Panc1 (cell line): ENCODE results near the gene MAML3. TPM values are rescaled to one million over a fixed set of nuclear protein-coding genes. Genes with fewer than 3 reads are reported as not detected.

Experiments used
- ATAC-seq: fragments of 200-7000 bp; cut with Tn5 transposase; 2 replicates; pipeline ENCODE4 v1.9.1; 2020; ENCODE audit warnings: mild to moderate bottlenecking, moderate library complexity
- BruUV-seq: library from RNA; stranded (reverse); fragments of 400-500 nt; replicated peaks from 2 replicates; lab custom pipeline; 2021; lab: Mats Ljungman, UMichigan
- CTCF ChIA-PET: fragments of 300-600 bp; sonication (Branson Sonifier 250); formaldehyde crosslinking; loops from one replicate; lab custom pipeline; 2022; ENCODE audit warnings: antibody characterized with exemption; lab: Charles Lee
- POLR2A ChIA-PET: fragments of 300-600 bp; sonication (Branson Sonifier 250); formaldehyde crosslinking; loops from one replicate; lab custom pipeline; 2022; ENCODE audit warnings: antibody characterized with exemption; lab: Charles Lee
- DNase-seq: peaks from one replicate; pipeline ENCODE4 v3.0.0-alpha.2; 2010; ENCODE audit warnings: low read depth, low spot score
- H3K27ac ChIP-seq: 2 replicates; pipeline ENCODE4 v1.5.1; 2011; ENCODE audit warnings: mild to moderate bottlenecking, low read length, inconsistent platforms
- H3K27me3 ChIP-seq: fragments of 200-500 bp; sonication (Bioruptor generic); 2 replicates; pipeline ENCODE4 v1.6.0; 2014; ENCODE audit warnings: low read length, inconsistent platforms; ENCODE audit not compliant: control insufficient read depth, insufficient read depth
- H3K36me3 ChIP-seq: fragments of 200-500 bp; sonication (Bioruptor generic); 2 replicates; pipeline ENCODE4 v1.5.1; 2014; ENCODE audit warnings: inconsistent platforms, mild to moderate bottlenecking, low read length, moderate library complexity; ENCODE audit not compliant: control insufficient read depth, insufficient read depth
- H3K4me1 ChIP-seq: 2 replicates; pipeline ENCODE4 v1.5.1; 2011; ENCODE audit warnings: inconsistent platforms, mild to moderate bottlenecking, low read length, moderate library complexity; ENCODE audit not compliant: control insufficient read depth, insufficient read depth
- H3K4me3 ChIP-seq, 2 experiments: 2 replicates each; pipeline ENCODE4 v1.5.1; 2011 to 2012; ENCODE audit warnings: low read depth in 2 of 2, low read length in 2 of 2, mild to moderate bottlenecking in 2 of 2, inconsistent platforms in 1 of 2, moderate library complexity in 1 of 2
- H3K9me3 ChIP-seq: fragments of 200-500 bp; sonication (Bioruptor generic); 2 replicates; pipeline ENCODE4 v1.5.1; 2014; ENCODE audit warnings: low read depth, mild to moderate bottlenecking, inconsistent platforms, low read length, moderate library complexity; ENCODE audit not compliant: control insufficient read depth, insufficient read depth
- POLR2AphosphoS5 ChIP-seq: IDR thresholded peaks from 2 replicates; pipeline ENCODE4 v1.6.1; 2012; ENCODE audit warnings: mild to moderate bottlenecking, low read depth, low read length, moderate library complexity
- SIN3A ChIP-seq: IDR thresholded peaks from 2 replicates; pipeline ENCODE4 v1.6.1; 2012; ENCODE audit warnings: low read depth, mild to moderate bottlenecking, low read length, moderate library complexity, borderline replicate concordance; ENCODE audit not compliant: insufficient read depth
- TCF7L2 ChIP-seq: IDR thresholded peaks from 2 replicates; pipeline ENCODE4 v1.6.1; 2011; ENCODE audit warnings: mild to moderate bottlenecking, low read depth, low read length, inconsistent platforms
- in situ Hi-C: cut with HindIII; loops from 2 replicates; pipeline ENCODE4 v1.10.0; 2016; ENCODE audit warnings: low sequenced_read_pairs, low pct_unique_long_range_greater_than_20kb
- intact Hi-C: fragments of 100-400 bp; cut with micrococcal nuclease; formaldehyde crosslinking; loops from one replicate; pipeline ENCODE4 v1.10.0; 2022; ENCODE audit not compliant: unreplicated experiment
- total RNA-seq: library from RNA; stranded (reverse); gene quantifications from one replicate; pipeline ENCODE4 v1.2.1, GENCODE V29; 2021; ENCODE audit not compliant: unreplicated experiment
- TF ChIP-seq, protein P1 (sequence below): fragments of 450-650 bp; IDR thresholded peaks from 2 replicates; pipeline ENCODE4 v1.5.1; 2017; ENCODE audit warnings: mild to moderate bottlenecking
- TF ChIP-seq, protein P2 (sequence below), 2 experiments: IDR thresholded peaks; 2 replicates each; pipeline ENCODE4 v1.6.1; 2011 to 2012; ENCODE audit warnings: low read depth in 2 of 2, control low read depth in 1 of 2, low read length in 1 of 2, mild to moderate bottlenecking in 1 of 2, moderate library complexity in 1 of 2; ENCODE audit not compliant: insufficient read depth in 1 of 2

MAML3 gene
- total RNA-seq, 1 experiment from 2014 or later = 7.7 TPM

DNA sequence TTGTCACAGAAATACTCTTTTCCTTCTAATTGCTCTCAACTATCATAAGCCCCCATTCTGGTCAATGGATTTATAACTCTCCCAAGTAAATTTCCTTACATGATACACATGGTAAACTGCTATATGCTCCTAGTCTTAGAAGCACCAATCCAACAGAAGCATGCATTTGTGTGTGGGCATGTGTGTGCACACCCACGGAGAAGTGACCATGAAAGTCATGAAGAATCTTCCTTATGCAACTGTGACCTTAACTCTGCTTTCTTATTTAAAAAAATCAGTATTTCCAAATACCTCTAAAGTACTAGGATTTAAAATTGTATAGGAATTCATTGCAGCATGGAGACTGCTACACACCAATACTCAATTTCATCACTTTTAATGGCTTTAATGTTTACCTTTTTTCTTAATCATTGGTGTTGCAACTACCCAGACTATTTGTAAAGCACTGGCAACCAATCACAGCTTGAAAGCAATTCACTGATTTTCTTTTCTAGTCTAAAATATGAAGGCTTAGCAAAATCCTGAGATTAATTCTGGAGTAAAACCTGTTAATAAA is 47.6 kb downstream of the MAML3 start:
- POLR2A ChIA-PET = no interaction called here
- H3K36me3 ChIP-seq = no peaks in the 10 kb centered on the region
- no peak overlapping the region for H3K27ac ChIP-seq
- no peaks in the 10 kb centered on the region for H3K9me3 ChIP-seq
- intact Hi-C loops (no loop called here), in situ Hi-C loops (no loop called here)
- no TSS peak for BruUV-seq
- CTCF ChIA-PET = no interaction called here
- ATAC-seq (no peak), DNase-seq (no peak)
- no peaks in the 10 kb centered on the region for H3K27me3 ChIP-seq
- no peak overlapping the region for H3K4me3 ChIP-seq
- peaks cover 3% of the 10 kb centered on the region; the same call in 1 of the 2 replicates for H3K4me1 ChIP-seq
- no peak for TF ChIP-seq SIN3A
- TF ChIP-seq, protein P1, sequence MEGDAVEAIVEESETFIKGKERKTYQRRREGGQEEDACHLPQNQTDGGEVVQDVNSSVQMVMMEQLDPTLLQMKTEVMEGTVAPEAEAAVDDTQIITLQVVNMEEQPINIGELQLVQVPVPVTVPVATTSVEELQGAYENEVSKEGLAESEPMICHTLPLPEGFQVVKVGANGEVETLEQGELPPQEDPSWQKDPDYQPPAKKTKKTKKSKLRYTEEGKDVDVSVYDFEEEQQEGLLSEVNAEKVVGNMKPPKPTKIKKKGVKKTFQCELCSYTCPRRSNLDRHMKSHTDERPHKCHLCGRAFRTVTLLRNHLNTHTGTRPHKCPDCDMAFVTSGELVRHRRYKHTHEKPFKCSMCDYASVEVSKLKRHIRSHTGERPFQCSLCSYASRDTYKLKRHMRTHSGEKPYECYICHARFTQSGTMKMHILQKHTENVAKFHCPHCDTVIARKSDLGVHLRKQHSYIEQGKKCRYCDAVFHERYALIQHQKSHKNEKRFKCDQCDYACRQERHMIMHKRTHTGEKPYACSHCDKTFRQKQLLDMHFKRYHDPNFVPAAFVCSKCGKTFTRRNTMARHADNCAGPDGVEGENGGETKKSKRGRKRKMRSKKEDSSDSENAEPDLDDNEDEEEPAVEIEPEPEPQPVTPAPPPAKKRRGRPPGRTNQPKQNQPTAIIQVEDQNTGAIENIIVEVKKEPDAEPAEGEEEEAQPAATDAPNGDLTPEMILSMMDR = no peak
- TF ChIP-seq TCF7L2 = no peak
- TF ChIP-seq, protein P2, sequence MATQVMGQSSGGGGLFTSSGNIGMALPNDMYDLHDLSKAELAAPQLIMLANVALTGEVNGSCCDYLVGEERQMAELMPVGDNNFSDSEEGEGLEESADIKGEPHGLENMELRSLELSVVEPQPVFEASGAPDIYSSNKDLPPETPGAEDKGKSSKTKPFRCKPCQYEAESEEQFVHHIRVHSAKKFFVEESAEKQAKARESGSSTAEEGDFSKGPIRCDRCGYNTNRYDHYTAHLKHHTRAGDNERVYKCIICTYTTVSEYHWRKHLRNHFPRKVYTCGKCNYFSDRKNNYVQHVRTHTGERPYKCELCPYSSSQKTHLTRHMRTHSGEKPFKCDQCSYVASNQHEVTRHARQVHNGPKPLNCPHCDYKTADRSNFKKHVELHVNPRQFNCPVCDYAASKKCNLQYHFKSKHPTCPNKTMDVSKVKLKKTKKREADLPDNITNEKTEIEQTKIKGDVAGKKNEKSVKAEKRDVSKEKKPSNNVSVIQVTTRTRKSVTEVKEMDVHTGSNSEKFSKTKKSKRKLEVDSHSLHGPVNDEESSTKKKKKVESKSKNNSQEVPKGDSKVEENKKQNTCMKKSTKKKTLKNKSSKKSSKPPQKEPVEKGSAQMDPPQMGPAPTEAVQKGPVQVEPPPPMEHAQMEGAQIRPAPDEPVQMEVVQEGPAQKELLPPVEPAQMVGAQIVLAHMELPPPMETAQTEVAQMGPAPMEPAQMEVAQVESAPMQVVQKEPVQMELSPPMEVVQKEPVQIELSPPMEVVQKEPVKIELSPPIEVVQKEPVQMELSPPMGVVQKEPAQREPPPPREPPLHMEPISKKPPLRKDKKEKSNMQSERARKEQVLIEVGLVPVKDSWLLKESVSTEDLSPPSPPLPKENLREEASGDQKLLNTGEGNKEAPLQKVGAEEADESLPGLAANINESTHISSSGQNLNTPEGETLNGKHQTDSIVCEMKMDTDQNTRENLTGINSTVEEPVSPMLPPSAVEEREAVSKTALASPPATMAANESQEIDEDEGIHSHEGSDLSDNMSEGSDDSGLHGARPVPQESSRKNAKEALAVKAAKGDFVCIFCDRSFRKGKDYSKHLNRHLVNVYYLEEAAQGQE (IDR thresholded peaks at IDR 0.05; ENCODE audit: insufficient read depth in 1 of 2, low read depth in 2 of 2, low read length in 1 of 2) = no peak
- TF ChIP-seq POLR2AphosphoS5 = no peak

DNA sequence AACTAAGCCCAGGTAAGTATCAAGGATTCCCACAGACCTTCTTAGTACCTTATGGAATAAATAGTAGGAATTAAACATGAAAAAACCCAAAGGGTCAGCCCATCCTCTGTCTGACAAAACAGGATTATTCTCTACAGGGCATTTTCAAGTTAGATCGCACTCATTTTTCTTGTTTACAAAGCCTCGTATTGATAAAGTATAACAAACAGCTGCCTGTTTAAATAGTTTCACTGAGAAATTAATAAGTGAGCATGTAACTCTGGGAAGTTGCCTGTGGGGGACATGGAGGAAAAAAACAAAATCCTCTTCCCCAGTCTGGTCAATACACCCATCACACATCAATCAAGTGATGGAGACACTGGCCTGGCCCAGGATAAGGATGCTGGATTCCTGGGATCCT is 48.5 kb downstream of the MAML3 start:
- peak overlapping the region; percentile 51; the same call in 1 of the 2 replicates for H3K27ac ChIP-seq
- no peak for ATAC-seq
- H3K4me1 ChIP-seq = peaks cover 3% of the 10 kb centered on the region; the same call in 1 of the 2 replicates
- H3K36me3 ChIP-seq = no peaks in the 10 kb centered on the region
- intact Hi-C loops (no loop called here), in situ Hi-C loops (no loop called here)
- no peak overlapping the region for H3K4me3 ChIP-seq
- TF ChIP-seq SIN3A = no peak
- H3K9me3 ChIP-seq = no peaks in the 10 kb centered on the region
- CTCF ChIA-PET = no interaction called here
- no peak for DNase-seq
- POLR2A ChIA-PET = no interaction called here
- BruUV-seq = no TSS peak
- H3K27me3 ChIP-seq = no peaks in the 10 kb centered on the region

DNA sequence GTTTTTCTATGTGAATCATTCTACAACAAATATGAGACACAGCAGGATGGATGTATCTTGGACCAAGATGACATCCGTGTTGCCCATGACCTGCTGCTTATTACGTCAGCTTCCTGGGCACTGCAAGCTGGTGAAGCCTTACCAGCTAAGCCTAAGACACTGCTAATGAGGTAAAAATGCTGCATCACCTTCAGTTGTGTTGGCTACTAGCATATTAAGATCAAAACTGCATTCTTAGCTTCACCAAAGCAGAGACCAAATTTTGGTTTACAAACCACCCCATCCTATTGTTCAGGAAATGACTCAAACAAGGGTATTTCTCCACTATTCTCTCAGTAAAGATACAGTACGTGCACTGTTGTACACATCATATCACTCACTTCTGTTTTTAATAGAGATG is 50.3 kb downstream of the MAML3 start:
- in situ Hi-C loops (no loop called here), intact Hi-C loops (no loop called here)
- no peaks in the 10 kb centered on the region for H3K36me3 ChIP-seq
- no peak for TF ChIP-seq SIN3A
- H3K4me1 ChIP-seq = peaks cover 10% of the 10 kb centered on the region
- no peaks in the 10 kb centered on the region for H3K27me3 ChIP-seq
- no peak overlapping the region for H3K4me3 ChIP-seq
- ChIA-PET CTCF (interaction anchor here (0.6 kb wide), 2 partner anchors 13 to 447 kb away, joined by 3 to 4 read pairs; no protein-coding TSS in a partner anchor), POLR2A (interaction anchor here (0.6 kb wide), 1 partner anchor 534 kb away, joined by 6 read pairs; no protein-coding TSS in a partner anchor)
- peak overlapping the region; percentile 81; the same call in 1 of the 2 replicates for H3K27ac ChIP-seq
- peak; percentile 44; the same call in 1 of the 2 replicates for ATAC-seq
- DNase-seq = no peak
- BruUV-seq = no TSS peak
- no peaks in the 10 kb centered on the region for H3K9me3 ChIP-seq
